GM12864 (cell line): ENCODE measurements around the gene SMARCA2.
A peak's percentile ranks its signal among the peaks of the same experiment; 100 is the strongest.

Source experiments
- DNase-seq: peaks from one replicate; pipeline ENCODE4 v3.0.0-alpha.2; 2011; ENCODE audit warnings: low read depth
- H3K4me3 ChIP-seq: 2 replicates; pipeline ENCODE4 v1.5.1; 2011; ENCODE audit warnings: mild to moderate bottlenecking, low read depth, low read length, control low read depth
- TF ChIP-seq, protein P1 (sequence below): IDR thresholded peaks from 2 replicates; pipeline ENCODE4 v1.5.1; 2011; ENCODE audit warnings: low read depth, mild to moderate bottlenecking, moderate library complexity, low read length, control low read depth, inconsistent platforms; ENCODE audit errors: missing control alignments

SMARCA2 gene

DNA sequence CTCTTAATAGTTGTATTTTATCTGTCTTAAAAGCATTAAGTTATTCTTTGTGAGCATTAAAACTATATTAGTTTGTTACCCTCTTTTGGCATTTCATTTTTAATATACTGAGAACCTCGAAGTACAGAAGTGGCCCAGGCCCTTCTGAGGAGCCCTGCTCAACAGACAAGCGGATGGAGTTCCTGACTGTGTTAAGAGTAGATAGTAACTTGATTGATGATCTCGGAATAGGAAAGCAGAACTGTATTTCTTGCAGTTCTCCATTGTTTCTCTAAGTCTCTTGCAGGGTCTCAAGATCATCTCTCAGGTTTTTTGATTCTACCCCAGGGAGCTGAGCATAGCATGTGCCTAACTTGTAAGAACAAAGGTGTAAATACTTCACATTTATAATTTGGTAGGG lies 139.6 kb downstream of the SMARCA2 start:
- no peak for DNase-seq
- TF ChIP-seq, protein P1, sequence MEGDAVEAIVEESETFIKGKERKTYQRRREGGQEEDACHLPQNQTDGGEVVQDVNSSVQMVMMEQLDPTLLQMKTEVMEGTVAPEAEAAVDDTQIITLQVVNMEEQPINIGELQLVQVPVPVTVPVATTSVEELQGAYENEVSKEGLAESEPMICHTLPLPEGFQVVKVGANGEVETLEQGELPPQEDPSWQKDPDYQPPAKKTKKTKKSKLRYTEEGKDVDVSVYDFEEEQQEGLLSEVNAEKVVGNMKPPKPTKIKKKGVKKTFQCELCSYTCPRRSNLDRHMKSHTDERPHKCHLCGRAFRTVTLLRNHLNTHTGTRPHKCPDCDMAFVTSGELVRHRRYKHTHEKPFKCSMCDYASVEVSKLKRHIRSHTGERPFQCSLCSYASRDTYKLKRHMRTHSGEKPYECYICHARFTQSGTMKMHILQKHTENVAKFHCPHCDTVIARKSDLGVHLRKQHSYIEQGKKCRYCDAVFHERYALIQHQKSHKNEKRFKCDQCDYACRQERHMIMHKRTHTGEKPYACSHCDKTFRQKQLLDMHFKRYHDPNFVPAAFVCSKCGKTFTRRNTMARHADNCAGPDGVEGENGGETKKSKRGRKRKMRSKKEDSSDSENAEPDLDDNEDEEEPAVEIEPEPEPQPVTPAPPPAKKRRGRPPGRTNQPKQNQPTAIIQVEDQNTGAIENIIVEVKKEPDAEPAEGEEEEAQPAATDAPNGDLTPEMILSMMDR, result no peak
- no peak overlapping the region for H3K4me3 ChIP-seq

DNA sequence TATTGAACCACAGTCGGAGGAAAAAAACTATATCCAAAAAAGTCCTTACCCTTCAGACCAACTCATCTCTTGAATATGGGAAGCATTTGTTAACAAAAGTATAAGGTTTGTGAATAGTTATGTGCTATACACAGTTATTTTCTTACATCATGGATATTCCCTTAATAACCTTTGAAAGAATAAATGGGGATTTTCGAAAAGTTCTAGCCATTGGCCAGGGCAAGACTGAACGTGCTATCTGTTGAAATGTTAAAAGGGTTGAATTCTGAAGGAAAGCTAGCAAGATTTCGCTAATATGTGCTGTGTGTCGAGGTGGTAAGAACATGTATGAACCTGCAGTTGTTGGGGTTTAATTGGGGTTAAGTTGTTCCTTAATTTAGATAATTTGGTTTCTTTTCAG lies 140.8 kb downstream of the SMARCA2 start:
- no peak for DNase-seq
- TF ChIP-seq, protein P1, result no peak
- no peak overlapping the region for H3K4me3 ChIP-seq

DNA sequence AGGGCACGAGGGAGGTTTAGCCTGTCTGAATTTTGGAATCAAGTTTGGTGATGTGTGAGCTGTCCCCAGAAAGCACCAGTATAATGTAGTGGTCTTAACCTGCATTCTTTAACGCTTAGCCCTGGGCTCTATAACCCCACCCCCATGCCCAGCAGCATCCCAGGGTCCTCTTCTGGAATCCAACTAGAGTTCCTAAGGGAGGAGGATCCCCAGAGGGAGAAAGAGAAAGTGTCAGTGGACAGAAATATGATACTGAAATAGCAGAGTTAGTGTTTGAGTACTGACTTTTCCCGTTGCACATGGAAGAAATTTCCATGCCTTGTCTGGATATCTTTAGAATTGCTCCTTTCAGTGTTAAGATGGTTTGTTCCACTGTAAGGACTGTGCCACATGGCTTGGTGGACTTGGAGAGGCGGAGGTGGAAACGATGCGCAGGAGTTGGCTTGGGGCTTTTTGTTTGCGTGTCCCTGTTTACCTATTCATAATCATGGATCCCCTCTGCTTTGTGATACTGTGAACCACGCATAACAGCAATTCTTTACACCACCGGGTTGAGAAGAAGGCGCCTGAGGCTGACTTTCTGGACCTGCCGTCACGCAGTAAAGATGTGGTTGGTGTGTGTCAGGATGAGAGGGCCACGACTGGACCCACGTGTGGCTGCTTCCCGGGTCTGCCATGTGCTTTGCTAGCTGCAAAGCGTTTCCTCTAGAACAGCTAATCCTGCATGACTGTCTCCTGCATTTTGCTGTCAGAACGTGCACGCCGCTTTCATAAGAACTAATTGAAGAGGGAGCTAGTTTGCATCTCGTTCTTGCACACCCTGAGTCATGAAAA lies 142.3 kb downstream of the SMARCA2 start:
- peak; percentile 45 for DNase-seq
- TF ChIP-seq, protein P1, result no peak
- H3K4me3 ChIP-seq, result peak overlapping the region; percentile 68

DNA sequence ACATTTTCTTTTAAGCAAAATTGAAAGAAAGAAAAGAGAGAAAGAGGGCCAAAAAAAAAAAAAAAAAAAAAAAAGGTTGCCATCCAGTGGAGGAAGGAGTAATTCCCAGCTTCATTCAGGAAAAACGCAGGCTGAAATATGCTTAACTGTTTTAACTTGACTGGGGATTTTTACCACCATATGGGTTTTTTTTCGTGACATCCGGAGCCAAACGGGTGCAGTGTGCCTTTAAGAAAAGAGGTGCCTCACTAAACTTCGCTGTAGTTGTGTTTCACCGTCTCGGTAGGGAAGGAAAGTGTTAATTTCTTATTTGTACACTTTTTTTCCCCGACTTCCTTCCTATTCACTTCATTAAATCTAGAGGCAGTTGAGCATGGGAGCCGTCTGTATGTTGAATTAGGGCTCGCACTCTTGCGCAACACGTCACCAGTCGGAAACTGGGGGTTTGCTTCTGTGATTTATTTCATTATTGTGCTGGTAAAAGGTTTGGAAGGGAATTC lies 143.0 kb downstream of the SMARCA2 start:
- DNase-seq, result peak; percentile 59
- TF ChIP-seq, protein P1, result no peak
- peak overlapping the region; percentile 68 for H3K4me3 ChIP-seq

DNA sequence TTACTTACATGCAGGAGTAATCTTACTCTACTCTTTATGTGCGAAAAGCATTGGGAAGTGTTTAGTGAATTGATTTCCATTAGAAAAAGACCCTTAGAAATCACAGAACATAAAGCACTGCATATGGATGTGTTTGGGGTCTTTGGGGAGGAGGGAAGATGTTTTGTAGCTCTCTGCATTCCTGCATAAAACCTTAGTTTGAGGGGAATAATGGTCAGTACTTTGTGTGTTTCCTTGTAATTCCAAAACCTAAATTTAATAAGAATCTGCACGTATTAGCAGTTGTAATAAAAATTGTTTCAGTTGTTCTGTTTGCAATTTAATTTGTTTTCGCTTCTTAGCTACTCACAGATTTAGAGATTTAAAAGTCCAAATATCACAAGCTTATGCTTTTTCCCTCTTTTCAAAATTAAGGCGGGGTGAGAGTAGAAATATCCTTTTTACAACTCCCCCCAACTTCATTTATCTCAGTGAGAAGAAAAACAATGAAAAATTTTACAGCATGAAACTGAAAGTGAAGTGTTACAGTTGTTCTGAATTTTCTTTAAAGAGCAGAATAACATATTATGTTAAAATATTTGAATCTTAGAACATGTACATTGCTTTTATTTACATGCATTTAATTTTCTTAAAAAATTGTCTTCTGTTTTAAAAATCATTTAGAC lies 143.8 kb downstream of the SMARCA2 start:
- H3K4me3 ChIP-seq, result peak overlapping the region; percentile 68
- TF ChIP-seq, protein P1, result no peak
- no peak for DNase-seq

DNA sequence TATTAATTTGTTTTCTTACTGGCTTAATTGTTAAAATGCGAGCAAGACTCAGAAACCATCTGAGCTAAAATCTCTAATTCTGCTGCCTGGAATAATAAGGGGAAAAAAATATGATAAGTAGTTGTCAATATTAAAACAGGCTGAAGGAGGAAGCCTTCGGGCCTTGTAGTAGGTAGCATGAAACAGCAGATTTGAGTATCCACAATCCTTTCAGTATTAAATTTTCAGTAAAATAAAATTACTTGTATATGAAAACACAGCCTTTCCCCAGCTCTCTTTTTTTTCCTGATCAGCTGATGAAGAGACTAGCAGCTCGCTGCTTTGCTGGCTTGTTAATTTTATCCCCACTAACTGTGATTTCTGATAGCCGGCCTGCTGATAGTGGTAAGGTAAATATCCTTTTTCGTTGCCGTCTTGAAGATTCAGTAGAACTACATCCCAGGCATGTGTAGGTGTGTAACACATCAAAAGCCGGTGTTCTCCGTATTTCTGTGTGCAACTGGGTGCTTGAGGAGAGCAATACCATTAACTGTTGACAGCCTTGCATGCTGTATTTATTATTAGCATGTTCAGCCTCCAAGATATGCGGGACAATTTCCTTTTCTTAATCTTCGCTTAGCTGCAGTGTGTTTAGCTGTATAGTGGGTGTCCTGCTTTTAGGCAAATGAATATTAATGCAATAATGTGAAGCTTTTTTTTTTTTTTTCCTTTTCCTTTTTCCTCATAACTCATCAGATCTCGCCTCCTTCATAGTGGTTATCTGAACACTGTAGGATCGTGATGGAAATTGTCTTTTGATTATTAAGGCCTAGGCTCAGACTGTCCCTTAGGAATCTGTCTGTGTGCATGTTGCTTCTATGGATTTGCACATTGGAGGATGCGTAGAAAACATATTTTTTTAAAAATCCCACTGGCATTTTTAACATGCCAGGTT lies 144.6 kb downstream of the SMARCA2 start:
- no peak for DNase-seq
- TF ChIP-seq, protein P1, result no peak
- H3K4me3 ChIP-seq, result peak overlapping the region; percentile 22
